K562 (cell line): ENCODE data around the gene MLYCD. TPM values are rescaled to one million over a fixed set of nuclear protein-coding genes. Genes with fewer than 3 reads are reported as not detected.
A peak's percentile ranks its signal among the peaks of the same experiment; 100 is the strongest.

Source experiments
- ATAC-seq: fragments of 200-7000 bp; cut with Tn5 transposase; 3 replicates; pipeline ENCODE4 v1.9.1; 2020; ENCODE audit warnings: moderate library complexity
- Bru-seq: library from RNA; stranded (reverse); fragments of 400-500 nt; gene quantifications from one replicate; lab custom pipeline; 2021; lab: Mats Ljungman, UMichigan
- BruChase-seq, 2 experiments: library from RNA; stranded (reverse); fragments of 400-500 nt; gene quantifications; one replicate each; lab custom pipeline; 2021; lab: Mats Ljungman, UMichigan
- BruUV-seq: library from RNA; stranded (reverse); fragments of 400-500 nt; replicated peaks from 2 replicates; lab custom pipeline; 2021; lab: Mats Ljungman, UMichigan
- CTCF ChIA-PET: fragments of 300-600 bp; formaldehyde crosslinking; extraction: SDS; loops from one replicate; lab custom pipeline; 2021; ENCODE audit warnings: low intra/inter-chr PET ratio; lab: Yijun Ruan, JAX
- POLR2A ChIA-PET: fragments of 300-600, 350-650 bp; sonication (Branson Sonifier 250); formaldehyde crosslinking; extraction: SDS; loops from one replicate; lab custom pipeline; 2021; ENCODE audit warnings: antibody characterized with exemption, inconsistent platforms; lab: Yijun Ruan, JAX
- DNase-seq, 4 experiments: peaks; one replicate each; pipeline versions ENCODE4 v3.0.0 to v3.0.0-alpha.2; 2011 to 2018; ENCODE audit warnings: low spot score in 3 of 4, mixed read lengths in 3 of 4; ENCODE audit errors: extremely low read depth in 1 of 4
- FAIRE-seq: peaks from 2 replicates; lab custom pipeline; 2011; peaks lifted over from hg19 to GRCh38; lab: Jason Lieb, UNC
- H2AFZ ChIP-seq: 2 replicates; pipeline ENCODE4 v1.6.0; 2011; ENCODE audit warnings: low read depth, low read length, control low read depth, inconsistent platforms
- H3K27ac ChIP-seq: fragments of 200-600 bp; 3 replicates; pipeline ENCODE4 v1.8.0; 2011; ENCODE audit warnings: low read depth, mild to moderate bottlenecking, control low read depth, inconsistent platforms, low read length, moderate library complexity, mixed read lengths; ENCODE audit errors: extremely low read depth
- H3K27me3 ChIP-seq, 2 experiments: fragments of 300-600 bp in 1 of 2; 2 replicates in 1 of 2; 3 replicates in 1 of 2; pipeline versions ENCODE4 v1.6.0 to v1.8.0; 2011; ENCODE audit warnings: inconsistent platforms in 2 of 2, low read length in 2 of 2, mild to moderate bottlenecking in 1 of 2, mixed read lengths in 1 of 2, moderate library complexity in 1 of 2; ENCODE audit not compliant: control insufficient read depth in 2 of 2, insufficient read depth in 2 of 2
- H3K36me3 ChIP-seq: fragments of 300-600 bp; 3 replicates; pipeline ENCODE4 v1.8.0; 2011; ENCODE audit warnings: mild to moderate bottlenecking, low read length, inconsistent platforms; ENCODE audit not compliant: control insufficient read depth, insufficient read depth
- H3K4me1 ChIP-seq, 2 experiments: fragments of 200-600 bp in 1 of 2; replicated peaks in 1 of 2; 2 replicates in 1 of 2; 3 replicates in 1 of 2; pipeline versions ENCODE4 v1.5.1 to v1.8.0; 2011; ENCODE audit warnings: inconsistent platforms in 2 of 2, low read length in 2 of 2, mild to moderate bottlenecking in 1 of 2, mixed read lengths in 1 of 2, moderate library complexity in 1 of 2; ENCODE audit not compliant: control insufficient read depth in 2 of 2, insufficient read depth in 2 of 2
- H3K4me2 ChIP-seq: 2 replicates; pipeline ENCODE4 v1.6.1; 2011; ENCODE audit warnings: low read length, control low read depth, inconsistent platforms, mixed read lengths; ENCODE audit not compliant: insufficient read depth
- H3K4me3 ChIP-seq: fragments of 200-600 bp; sonication (generic), shearing (Covaris generic); 2 replicates; pipeline ENCODE4 v1.5.1; 2016; ENCODE audit warnings: control low read depth, inconsistent platforms
- H3K79me2 ChIP-seq: fragments of 200-600 bp; 3 replicates; pipeline ENCODE4 v1.8.0; 2011; ENCODE audit warnings: low read length, inconsistent platforms; ENCODE audit not compliant: control insufficient read depth, insufficient read depth
- H3K9ac ChIP-seq, 2 experiments: 2 replicates each; pipeline versions ENCODE4 v1.6.0 to v1.6.1; 2011; ENCODE audit warnings: low read depth in 2 of 2, low read length in 2 of 2, control low read depth in 1 of 2, inconsistent platforms in 1 of 2, mild to moderate bottlenecking in 1 of 2, mixed read lengths in 1 of 2; ENCODE audit not compliant: insufficient read depth in 1 of 2
- H3K9me1 ChIP-seq: one replicate; pipeline ENCODE4 v1.6.0; 2011; ENCODE audit warnings: inconsistent platforms, mild to moderate bottlenecking, low read length, moderate library complexity; ENCODE audit not compliant: control insufficient read depth, insufficient read depth
- H3K9me3 ChIP-seq: replicated peaks from 2 replicates; pipeline ENCODE4 v1.5.1; 2011; ENCODE audit warnings: low read depth, low read length, inconsistent platforms; ENCODE audit not compliant: control insufficient read depth, insufficient read depth
- H4K20me1 ChIP-seq: replicated peaks from 2 replicates; pipeline ENCODE4 v1.6.1; 2011; ENCODE audit warnings: low read length, inconsistent platforms, mixed read lengths; ENCODE audit not compliant: control insufficient read depth, insufficient read depth
- ASH1L ChIP-seq: fragments of 450-650 bp; IDR thresholded peaks from 2 replicates; pipeline ENCODE4 v1.6.1; 2018; ENCODE audit warnings: borderline replicate concordance, mild to moderate bottlenecking, low read depth; ENCODE audit not compliant: partially characterized antibody
- ERF ChIP-seq: fragments of 450-650 bp; formaldehyde crosslinking; IDR thresholded peaks from 2 replicates; pipeline ENCODE4 v1.4.0; 2020; ENCODE audit warnings: mild to moderate bottlenecking, mixed read lengths
- FOXM1 ChIP-seq, 2 experiments: fragments of 450-650 bp in 1 of 2; sonication (generic) in 1 of 2; formaldehyde crosslinking in 1 of 2; IDR thresholded peaks; 2 replicates each; pipeline versions ENCODE4 v1.6.1 to v1.9.0; 2017 to 2022; ENCODE audit warnings: low read depth in 2 of 2, mild to moderate bottlenecking in 2 of 2, missing genetic modification reagents in 1 of 2, moderate library complexity in 1 of 2
- HDAC1 ChIP-seq, 2 experiments: fragments of 450-650 bp; IDR thresholded peaks; 2 replicates each; pipeline ENCODE4 v1.6.1; 2016 to 2017; ENCODE audit warnings: inconsistent platforms in 1 of 2, mild to moderate bottlenecking in 1 of 2, moderate library complexity in 1 of 2
- NBN ChIP-seq: fragments of 450-650 bp; IDR thresholded peaks from 2 replicates; pipeline ENCODE4 v1.6.1; 2016; ENCODE audit warnings: low read depth, mild to moderate bottlenecking
- NR2C2 ChIP-seq, 2 experiments: fragments of 200-800 bp in 1 of 2; sonication (Bioruptor generic) in 1 of 2; sonication (generic) in 1 of 2; formaldehyde crosslinking in 1 of 2; IDR thresholded peaks; 2 replicates each; pipeline versions ENCODE4 v1.6.1 to v1.8.0; 2016 to 2022; ENCODE audit warnings: mild to moderate bottlenecking in 1 of 2, missing compliant biosample characterization in 1 of 2, missing genetic modification characterization in 1 of 2, missing genetic modification reagents in 1 of 2
- TAF7 ChIP-seq: fragments of 450-650 bp; IDR thresholded peaks from 2 replicates; pipeline ENCODE4 v1.6.1; 2016; ENCODE audit warnings: missing genetic modification characterization, missing compliant biosample characterization
- ZNF311 ChIP-seq: fragments of 250-450 bp; sonication (Bioruptor Pico); IDR thresholded peaks from 2 replicates; pipeline ENCODE4 v1.4.0; 2020; ENCODE audit warnings: mild to moderate bottlenecking, moderate library complexity
- WGBS: fragments of 100-300 bp; shearing (Covaris generic); methylation state at CpG from one replicate; pipeline ENCODE4 v1.1.6; 2016; ENCODE audit warnings: low coverage, mixed read lengths; ENCODE audit not compliant: insufficient coverage; ENCODE audit errors: missing lambda C conversion rate; 5-methylcytosine and 5-hydroxymethylcytosine counted together
- in situ Hi-C: fragments of 300-500 bp; cut with MboI; formaldehyde crosslinking; loops from 4 replicates; pipeline ENCODE4 v1.15.0; 2018; ENCODE audit warnings: inconsistent platforms, mixed read lengths
- intact Hi-C: fragments of 100-400 bp; cut with micrococcal nuclease; formaldehyde crosslinking; loops from 2 replicates; pipeline ENCODE4 v1.14.2; 2022
- long read RNA-seq, 3 experiments: library from polyadenylated mRNA in 2 of 3; library from RNA in 1 of 3; unstranded in 2 of 3; stranded (forward) in 1 of 3; transcript quantifications; one replicate each; pipeline ENCODE4 v2.0.0, GENCODE V29; 2019 to 2022
- polyA minus RNA-seq, 3 experiments: library from RNA; depleted of rRNA, polyadenylated mRNA; stranded (reverse); fragments of >200 nt; gene quantifications; 2 replicates each; pipeline ENCODE4 v1.2.3, GENCODE V29; 2011
- polyA plus RNA-seq, 8 experiments: library from polyadenylated mRNA; depleted of rRNA in 4 of 8; stranded (reverse) in 5 of 8; unstranded in 3 of 8; fragments of >200 nt; fragmentation: Nextera tagmentation in 2 of 8; fragmentation: Illumina TruSeq in 1 of 8; extraction: Ambion mirVana in 2 of 8; extraction: Trizol in 1 of 8; gene quantifications; 2 replicates each; pipeline versions ENCODE4 v1.2.1 to v1.2.3, GENCODE V29; 2011 to 2014; ENCODE audit warnings: inconsistent platforms in 1 of 8, missing spikeins in 1 of 8
- total RNA-seq, 7 experiments: library from RNA; depleted of rRNA in 6 of 7; stranded (reverse); fragments of >200 nt in 6 of 7; fragmentation: Illumina TruSeq in 2 of 7; extraction: Trizol in 2 of 7; gene quantifications; 2 replicates each; pipeline versions ENCODE4 v1.2.1 to v1.2.3, GENCODE V29; 2011 to 2021; ENCODE audit warnings: low replicate concordance in 1 of 7
- TF ChIP-seq, protein P1 (sequence below): sonication (generic); formaldehyde crosslinking; IDR thresholded peaks from 2 replicates; pipeline ENCODE4 v1.8.1; 2023; ENCODE audit warnings: mild to moderate bottlenecking, missing genetic modification reagents
- TF ChIP-seq, protein P2 (sequence below): fragments of 250-450 bp; sonication (Bioruptor Pico); IDR thresholded peaks from 2 replicates; pipeline ENCODE4 v1.4.0; 2020; ENCODE audit warnings: mild to moderate bottlenecking

MLYCD gene
- total RNA-seq (2011; cell fraction: chromatin; rRNA removed; ENCODE audit: low replicate concordance), result 7.7 TPM in 2 replicates
- total RNA-seq (2011; cell fraction: nucleolus; rRNA removed), result 4.7 and 5.0 TPM in 2 replicates
- 5.7 and 6.9 TPM in 2 replicates for total RNA-seq (2011; cell fraction: nucleoplasm; rRNA removed)
- 1.00 and 1.7 TPM in 2 replicates for total RNA-seq (2014; rRNA removed)
- total RNA-seq (2014; rRNA removed; fragmentation: Illumina TruSeq; extraction: Trizol), result 0.89 and 1.0 TPM in 2 replicates
- 1.0 and 1.2 TPM in 2 replicates for total RNA-seq (2015; rRNA removed; fragmentation: Illumina TruSeq; extraction: Trizol)
- total RNA-seq (2021), result 1.8 and 2.0 TPM in 2 replicates
- polyA plus RNA-seq (2011; rRNA removed), result 1.1 and 1.5 TPM in 2 replicates
- polyA plus RNA-seq (2011; cell fraction: cytosol; rRNA removed), result 0.88 and 1.4 TPM in 2 replicates
- 3.4 and 3.8 TPM in 2 replicates for polyA plus RNA-seq (2011; cell fraction: nucleus; rRNA removed)
- 1.1 and 1.6 TPM in 2 replicates for polyA plus RNA-seq (2012)
- 0.77 and 0.91 TPM in 2 replicates for polyA plus RNA-seq (2014; fragmentation: Illumina TruSeq; extraction: Trizol)
- under 1 TPM; 0.15 to 0.27 TPM for polyA plus RNA-seq (2014; fragmentation: Nextera tagmentation; extraction: Ambion mirVana)
- polyA plus RNA-seq (2014; rRNA removed), result 1.2 and 1.5 TPM in 2 replicates
- polyA minus RNA-seq (2011; rRNA and poly(A)+ RNA removed), result 2.9 and 5.3 TPM in 2 replicates
- polyA minus RNA-seq (2011; cell fraction: cytosol; rRNA and poly(A)+ RNA removed), result 0.48 and 1.5 TPM in 2 replicates
- polyA minus RNA-seq (2011; cell fraction: nucleus; rRNA and poly(A)+ RNA removed), result 2.7 and 4.3 TPM in 2 replicates
- percentile 56 among the genes with signal in this experiment for Bru-seq, nascent RNA
- BruChase-seq, experiment 1, labeled RNA remaining after a 2-hour chase, result percentile 50 among the genes with signal in this experiment
- percentile 49 among the genes with signal in this experiment for BruChase-seq, experiment 2, labeled RNA remaining after a 6-hour chase
- long read RNA-seq, experiment 1, full-length matches to known transcripts, result 15 of 21 reads
- long read RNA-seq, experiment 1, partial matches to known transcripts, result 5 of 21 reads
- long read RNA-seq, experiment 1, other reads (novel, unspliced or antisense), result 1 of 21 reads
- long read RNA-seq, experiment 2, full-length matches to known transcripts, result 3 of 4 reads
- long read RNA-seq, experiment 2, partial matches to known transcripts, result 0 of 4 reads
- long read RNA-seq, experiment 2, other reads (novel, unspliced or antisense), result 1 of 4 reads
- long read RNA-seq, experiment 3, full-length matches to known transcripts, result 5 of 5 reads
- long read RNA-seq, experiment 3, partial matches to known transcripts, result 0 of 5 reads
- long read RNA-seq, experiment 3, other reads (novel, unspliced or antisense), result 0 of 5 reads

DNA sequence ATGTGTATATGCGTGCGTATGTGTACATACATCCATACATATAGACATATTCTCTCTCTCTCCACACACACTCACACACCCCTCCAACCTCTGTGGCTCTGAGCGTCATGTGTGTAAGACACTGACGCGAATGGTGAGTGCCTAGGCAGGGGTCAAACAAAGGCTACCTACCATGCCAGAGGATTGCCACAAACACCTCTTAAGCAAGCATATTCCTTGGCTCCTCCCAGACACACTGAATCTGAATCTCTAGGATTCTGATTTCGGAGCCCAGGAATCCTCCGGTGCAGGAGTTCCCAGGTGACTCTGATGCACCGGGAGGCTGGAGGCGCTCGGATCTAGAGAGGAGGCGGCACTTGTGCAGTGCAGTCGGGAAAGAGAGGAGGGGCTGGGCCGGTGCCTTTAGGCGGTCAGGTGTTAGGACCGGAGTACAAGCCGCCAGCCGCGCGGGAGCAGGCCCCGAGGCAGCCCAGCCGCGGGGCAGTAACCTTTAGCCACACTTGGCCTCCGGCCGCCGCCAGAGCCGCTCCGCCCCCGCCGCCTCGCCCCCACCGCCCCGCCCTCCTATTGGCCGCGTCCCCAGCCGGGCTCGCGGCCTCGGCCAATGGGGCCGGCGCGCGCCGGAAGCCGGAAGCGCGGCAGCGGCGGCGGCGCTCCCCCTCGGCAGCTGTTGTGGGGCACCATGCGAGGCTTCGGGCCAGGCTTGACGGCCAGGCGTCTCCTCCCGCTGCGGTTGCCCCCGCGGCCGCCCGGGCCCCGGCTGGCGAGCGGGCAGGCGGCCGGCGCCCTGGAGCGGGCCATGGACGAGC lies at the start of gene MLYCD:
Gene MLYCD, plus strand, starts transcription at position 653 of the 809 bp plus-strand sequence. Its CDS starts 30 bp downstream, at position 683.
- ATAC-seq (peak; percentile 94), FAIRE-seq (no peak), DNase-seq (peak; percentile 87 to 99 (median 98))
- H3K9me1 ChIP-seq, result no peaks in the 10 kb centered on the region
- intact Hi-C loops (no loop called here), in situ Hi-C loops (no loop called here)
- no TSS peak for BruUV-seq
- H3K9me3 ChIP-seq, result no peaks in the 10 kb centered on the region
- 12% methylated on average over 53 of the region's 69 CpGs for WGBS
- H3K79me2 ChIP-seq, result peaks cover 5% of the 10 kb centered on the region; the same call in 1 of the 3 replicates
- peak within 1 kb of the TSS; percentile 53 to 94; a peak in 3 of 4 replicates for H3K9ac ChIP-seq
- peak within 1 kb of the TSS; percentile 99 for H2AFZ ChIP-seq
- peaks cover 9 to 14% of the 10 kb centered on the region in 2 experiments; a peak in 4 of 5 replicates for H3K4me1 ChIP-seq
- no peaks in the 10 kb centered on the region for H3K36me3 ChIP-seq
- ChIA-PET CTCF (no interaction called here), POLR2A (interaction anchor here (0.8 to 1.9 kb wide), 2 partner anchors 13 to 26 kb away, joined by 3 to 9 read pairs; no protein-coding TSS in a partner anchor)
- H4K20me1 ChIP-seq, result no peaks in the 10 kb centered on the region
- peak within 1 kb of the TSS; percentile 69 for H3K4me3 ChIP-seq
- peak within 1 kb of the TSS; percentile 85 for H3K4me2 ChIP-seq
- peak within 1 kb of the TSS; percentile 41; the same call in 2 of the 3 replicates for H3K27ac ChIP-seq
- peaks cover 5 to 8% of the 10 kb centered on the region in 2 experiments; a peak in 3 of 5 replicates for H3K27me3 ChIP-seq
- TF ChIP-seq NR2C2 (CRISPR knock-in tag; IDR thresholded peaks at IDR 0.05) (peak; percentile 19; the same call in 1 of the 2 replicates), NR2C2 (tag; IDR thresholded peaks at IDR 0.05) (peak; percentile 73), NBN (no peak), TAF7 (no peak), FOXM1 (IDR thresholded peaks at IDR 0.05; ENCODE audit: low read depth) (no peak), FOXM1 (CRISPR knock-in tag; IDR thresholded peaks at IDR 0.05; ENCODE audit: low read depth) (no peak), ZNF311 (CRISPR knock-in tag) (no peak), ERF (CRISPR knock-in tag) (peak; percentile 74; the same call in 1 of the 2 replicates), HDAC1 (IDR thresholded peaks at IDR 0.05) (peak in 1 of 2 experiments; percentile 12; a peak in 1 of 4 replicates), ASH1L (no peak)
- TF ChIP-seq, protein P1, sequence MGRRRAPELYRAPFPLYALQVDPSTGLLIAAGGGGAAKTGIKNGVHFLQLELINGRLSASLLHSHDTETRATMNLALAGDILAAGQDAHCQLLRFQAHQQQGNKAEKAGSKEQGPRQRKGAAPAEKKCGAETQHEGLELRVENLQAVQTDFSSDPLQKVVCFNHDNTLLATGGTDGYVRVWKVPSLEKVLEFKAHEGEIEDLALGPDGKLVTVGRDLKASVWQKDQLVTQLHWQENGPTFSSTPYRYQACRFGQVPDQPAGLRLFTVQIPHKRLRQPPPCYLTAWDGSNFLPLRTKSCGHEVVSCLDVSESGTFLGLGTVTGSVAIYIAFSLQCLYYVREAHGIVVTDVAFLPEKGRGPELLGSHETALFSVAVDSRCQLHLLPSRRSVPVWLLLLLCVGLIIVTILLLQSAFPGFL (CRISPR knock-in tag), result 0 out of 2 replicates have a peak, but pooled peaks have one; percentile 46
- TF ChIP-seq, protein P2, sequence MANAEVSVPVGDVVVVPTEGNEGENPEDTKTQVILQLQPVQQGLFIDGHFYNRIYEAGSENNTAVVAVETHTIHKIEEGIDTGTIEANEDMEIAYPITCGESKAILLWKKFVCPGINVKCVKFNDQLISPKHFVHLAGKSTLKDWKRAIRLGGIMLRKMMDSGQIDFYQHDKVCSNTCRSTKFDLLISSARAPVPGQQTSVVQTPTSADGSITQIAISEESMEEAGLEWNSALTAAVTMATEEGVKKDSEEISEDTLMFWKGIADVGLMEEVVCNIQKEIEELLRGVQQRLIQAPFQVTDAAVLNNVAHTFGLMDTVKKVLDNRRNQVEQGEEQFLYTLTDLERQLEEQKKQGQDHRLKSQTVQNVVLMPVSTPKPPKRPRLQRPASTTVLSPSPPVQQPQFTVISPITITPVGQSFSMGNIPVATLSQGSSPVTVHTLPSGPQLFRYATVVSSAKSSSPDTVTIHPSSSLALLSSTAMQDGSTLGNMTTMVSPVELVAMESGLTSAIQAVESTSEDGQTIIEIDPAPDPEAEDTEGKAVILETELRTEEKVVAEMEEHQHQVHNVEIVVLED (CRISPR knock-in tag), result peak; percentile 37; the same call in 1 of the 2 replicates
